K562 (cell line): Measurements from ENCODE around the gene LRRTM1. TPM values are rescaled to one million over a fixed set of nuclear protein-coding genes. Genes with fewer than 3 reads are reported as not detected.

Experiments
- BRD9 ChIP-seq: fragments of 450-650 bp; IDR thresholded peaks from 2 replicates; pipeline ENCODE4 v1.6.1; 2018; ENCODE audit warnings: low read depth; ENCODE audit not compliant: partially characterized antibody
- CBX8 ChIP-seq: fragments of 200-600 bp; sonication (generic); IDR thresholded peaks from 2 replicates; pipeline ENCODE4 v1.6.1; 2012; ENCODE audit warnings: borderline replicate concordance, mixed run types, low read depth, mild to moderate bottlenecking, moderate library complexity, mixed read lengths, low read length, control low read depth, inconsistent platforms; ENCODE audit not compliant: poor library complexity, severe bottlenecking; ENCODE audit errors: extremely low read depth
- CCAR2 ChIP-seq: fragments of 200-400 bp; formaldehyde crosslinking; IDR thresholded peaks from 2 replicates; pipeline ENCODE4 v1.6.1; 2017; ENCODE audit warnings: mild to moderate bottlenecking, low read depth, low read length
- KLF10 ChIP-seq: fragments of 250-450 bp; sonication (Bioruptor Pico); IDR thresholded peaks from 2 replicates; pipeline ENCODE4 v1.6.1; 2021; ENCODE audit warnings: matching md5 sums
- MAFF ChIP-seq: IDR thresholded peaks from 2 replicates; pipeline ENCODE4 v1.6.1; 2012; ENCODE audit warnings: low read length, improper control_type of control experiment
- MBD2 ChIP-seq: sonication (generic); IDR thresholded peaks from 2 replicates; pipeline ENCODE4 v1.6.1; 2016; ENCODE audit warnings: low read depth, borderline replicate concordance
- MCM2 ChIP-seq: fragments of 450-650 bp; IDR thresholded peaks from 2 replicates; pipeline ENCODE4 v1.6.1; 2017; ENCODE audit warnings: low read depth, mild to moderate bottlenecking
- MCM3 ChIP-seq: fragments of 450-650 bp; IDR thresholded peaks from 2 replicates; pipeline ENCODE4 v1.6.1; 2016
- MYBL2 ChIP-seq, 2 experiments: fragments of 450-650 bp in 1 of 2; sonication (generic) in 1 of 2; formaldehyde crosslinking in 1 of 2; IDR thresholded peaks; 2 replicates each; pipeline versions ENCODE4 v1.6.1 to v1.8.1; 2017 to 2022; ENCODE audit warnings: borderline replicate concordance in 1 of 2, inconsistent platforms in 1 of 2, low read depth in 1 of 2, mild to moderate bottlenecking in 1 of 2, missing genetic modification reagents in 1 of 2, moderate library complexity in 1 of 2
- NCOA1 ChIP-seq: fragments of 450-650 bp; IDR thresholded peaks from 2 replicates; pipeline ENCODE4 v1.6.1; 2016; ENCODE audit warnings: low read depth
- NFYB ChIP-seq: IDR thresholded peaks from 2 replicates; pipeline ENCODE4 v1.6.1; 2011; ENCODE audit warnings: mild to moderate bottlenecking, moderate library complexity; ENCODE audit not compliant: insufficient read length; ENCODE audit errors: extremely low read depth
- RUNX1 ChIP-seq: sonication (generic); IDR thresholded peaks from 2 replicates; pipeline ENCODE4 v1.6.1; 2016; ENCODE audit warnings: antibody characterized with exemption, low read depth
- SREBF2 ChIP-seq: sonication (generic); formaldehyde crosslinking; IDR thresholded peaks from 2 replicates; pipeline ENCODE4 v1.4.0; 2020; ENCODE audit warnings: mild to moderate bottlenecking, missing genetic modification reagents
- TAF9B ChIP-seq: fragments of 450-650 bp; IDR thresholded peaks from 2 replicates; pipeline ENCODE4 v1.6.1; 2018; ENCODE audit warnings: mild to moderate bottlenecking; ENCODE audit not compliant: partially characterized antibody
- TCF7 ChIP-seq: sonication (generic); IDR thresholded peaks from 2 replicates; pipeline ENCODE4 v1.6.1; 2016; ENCODE audit warnings: antibody characterized with exemption, borderline replicate concordance
- TCF7L2 ChIP-seq: fragments of 150-350 bp; IDR thresholded peaks from 2 replicates; pipeline ENCODE4 v1.6.1; 2016; ENCODE audit warnings: low read depth, mild to moderate bottlenecking, low read length, moderate library complexity
- ZBED1 ChIP-seq: IDR thresholded peaks from 2 replicates; pipeline ENCODE4 v1.6.1; 2014
- polyA plus RNA-seq, 8 experiments: library from polyadenylated mRNA; depleted of rRNA in 4 of 8; stranded (reverse) in 5 of 8; unstranded in 3 of 8; fragments of >200 nt; fragmentation: Nextera tagmentation in 2 of 8; fragmentation: Illumina TruSeq in 1 of 8; extraction: Ambion mirVana in 2 of 8; extraction: Trizol in 1 of 8; gene quantifications; 2 replicates each; pipeline versions ENCODE4 v1.2.1 to v1.2.3, GENCODE V29; 2011 to 2014; ENCODE audit warnings: inconsistent platforms in 1 of 8, missing spikeins in 1 of 8
- total RNA-seq, 7 experiments: library from RNA; depleted of rRNA in 6 of 7; stranded (reverse); fragments of >200 nt in 6 of 7; fragmentation: Illumina TruSeq in 2 of 7; extraction: Trizol in 2 of 7; gene quantifications; 2 replicates each; pipeline versions ENCODE4 v1.2.1 to v1.2.3, GENCODE V29; 2011 to 2021; ENCODE audit warnings: low replicate concordance in 1 of 7
- TF ChIP-seq, protein P1 (sequence below): fragments of 250-450 bp; sonication (Bioruptor Pico); IDR thresholded peaks from 2 replicates; pipeline ENCODE4 v1.4.0; 2020
- TF ChIP-seq, protein P2 (sequence below): IDR thresholded peaks from 3 replicates; pipeline ENCODE4 v1.6.1; 2011; ENCODE audit warnings: borderline replicate concordance, mild to moderate bottlenecking, moderate library complexity; ENCODE audit not compliant: insufficient read length; ENCODE audit errors: extremely low read depth
- TF ChIP-seq, protein P3 (sequence below): fragments of 450-650 bp; formaldehyde crosslinking; IDR thresholded peaks from 2 replicates; pipeline ENCODE4 v1.4.0; 2020; ENCODE audit warnings: mild to moderate bottlenecking

The LRRTM1 gene
- total and polyA plus RNA-seq, 9 of the 15 experiments (the other 6 are each of a cell fraction or from before 2014, with no cell fraction given) = 0.07 to 0.33 (median 0.11) TPM; not detected in 6

GRCh38 chr2:80312282-80312839, 7.8 kb upstream of the LRRTM1 start (continued):
- TF ChIP-seq MYBL2 (IDR thresholded peaks at IDR 0.05; ENCODE audit: low read depth) (no peak; the same call in 1 of the 2 replicates), MYBL2 (CRISPR knock-in tag; IDR thresholded peaks at IDR 0.05; ENCODE audit: borderline replicate concordance) (no peak), MBD2 (no peak), TCF7L2 (no peak), CBX8 (no peak), MCM2 (no peak), MAFF (no peak), BRD9 (no peak), ZBED1 (no peak), TAF9B (peak; percentile 49), KLF10 (CRISPR knock-in tag) (no peak), MCM3 (no peak), SREBF2 (no peak), CCAR2 (no peak), RUNX1 (no peak), NFYB (no peak), TCF7 (no peak), NCOA1 (peak; percentile 78; the same call in 1 of the 2 replicates)
- TF ChIP-seq, protein P1, sequence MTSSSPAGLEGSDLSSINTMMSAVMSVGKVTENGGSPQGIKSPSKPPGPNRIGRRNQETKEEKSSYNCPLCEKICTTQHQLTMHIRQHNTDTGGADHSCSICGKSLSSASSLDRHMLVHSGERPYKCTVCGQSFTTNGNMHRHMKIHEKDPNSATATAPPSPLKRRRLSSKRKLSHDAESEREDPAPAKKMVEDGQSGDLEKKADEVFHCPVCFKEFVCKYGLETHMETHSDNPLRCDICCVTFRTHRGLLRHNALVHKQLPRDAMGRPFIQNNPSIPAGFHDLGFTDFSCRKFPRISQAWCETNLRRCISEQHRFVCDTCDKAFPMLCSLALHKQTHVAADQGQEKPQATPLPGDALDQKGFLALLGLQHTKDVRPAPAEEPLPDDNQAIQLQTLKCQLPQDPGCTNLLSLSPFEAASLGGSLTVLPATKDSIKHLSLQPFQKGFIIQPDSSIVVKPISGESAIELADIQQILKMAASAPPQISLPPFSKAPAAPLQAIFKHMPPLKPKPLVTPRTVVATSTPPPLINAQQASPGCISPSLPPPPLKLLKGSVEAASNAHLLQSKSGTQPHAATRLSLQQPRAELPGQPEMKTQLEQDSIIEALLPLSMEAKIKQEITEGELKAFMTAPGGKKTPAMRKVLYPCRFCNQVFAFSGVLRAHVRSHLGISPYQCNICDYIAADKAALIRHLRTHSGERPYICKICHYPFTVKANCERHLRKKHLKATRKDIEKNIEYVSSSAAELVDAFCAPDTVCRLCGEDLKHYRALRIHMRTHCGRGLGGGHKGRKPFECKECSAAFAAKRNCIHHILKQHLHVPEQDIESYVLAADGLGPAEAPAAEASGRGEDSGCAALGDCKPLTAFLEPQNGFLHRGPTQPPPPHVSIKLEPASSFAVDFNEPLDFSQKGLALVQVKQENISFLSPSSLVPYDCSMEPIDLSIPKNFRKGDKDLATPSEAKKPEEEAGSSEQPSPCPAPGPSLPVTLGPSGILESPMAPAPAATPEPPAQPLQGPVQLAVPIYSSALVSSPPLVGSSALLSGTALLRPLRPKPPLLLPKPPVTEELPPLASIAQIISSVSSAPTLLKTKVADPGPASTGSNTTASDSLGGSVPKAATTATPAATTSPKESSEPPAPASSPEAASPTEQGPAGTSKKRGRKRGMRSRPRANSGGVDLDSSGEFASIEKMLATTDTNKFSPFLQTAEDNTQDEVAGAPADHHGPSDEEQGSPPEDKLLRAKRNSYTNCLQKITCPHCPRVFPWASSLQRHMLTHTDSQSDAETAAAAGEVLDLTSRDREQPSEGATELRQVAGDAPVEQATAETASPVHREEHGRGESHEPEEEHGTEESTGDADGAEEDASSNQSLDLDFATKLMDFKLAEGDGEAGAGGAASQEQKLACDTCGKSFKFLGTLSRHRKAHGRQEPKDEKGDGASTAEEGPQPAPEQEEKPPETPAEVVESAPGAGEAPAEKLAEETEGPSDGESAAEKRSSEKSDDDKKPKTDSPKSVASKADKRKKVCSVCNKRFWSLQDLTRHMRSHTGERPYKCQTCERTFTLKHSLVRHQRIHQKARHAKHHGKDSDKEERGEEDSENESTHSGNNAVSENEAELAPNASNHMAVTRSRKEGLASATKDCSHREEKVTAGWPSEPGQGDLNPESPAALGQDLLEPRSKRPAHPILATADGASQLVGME = no peak
- TF ChIP-seq, protein P2, sequence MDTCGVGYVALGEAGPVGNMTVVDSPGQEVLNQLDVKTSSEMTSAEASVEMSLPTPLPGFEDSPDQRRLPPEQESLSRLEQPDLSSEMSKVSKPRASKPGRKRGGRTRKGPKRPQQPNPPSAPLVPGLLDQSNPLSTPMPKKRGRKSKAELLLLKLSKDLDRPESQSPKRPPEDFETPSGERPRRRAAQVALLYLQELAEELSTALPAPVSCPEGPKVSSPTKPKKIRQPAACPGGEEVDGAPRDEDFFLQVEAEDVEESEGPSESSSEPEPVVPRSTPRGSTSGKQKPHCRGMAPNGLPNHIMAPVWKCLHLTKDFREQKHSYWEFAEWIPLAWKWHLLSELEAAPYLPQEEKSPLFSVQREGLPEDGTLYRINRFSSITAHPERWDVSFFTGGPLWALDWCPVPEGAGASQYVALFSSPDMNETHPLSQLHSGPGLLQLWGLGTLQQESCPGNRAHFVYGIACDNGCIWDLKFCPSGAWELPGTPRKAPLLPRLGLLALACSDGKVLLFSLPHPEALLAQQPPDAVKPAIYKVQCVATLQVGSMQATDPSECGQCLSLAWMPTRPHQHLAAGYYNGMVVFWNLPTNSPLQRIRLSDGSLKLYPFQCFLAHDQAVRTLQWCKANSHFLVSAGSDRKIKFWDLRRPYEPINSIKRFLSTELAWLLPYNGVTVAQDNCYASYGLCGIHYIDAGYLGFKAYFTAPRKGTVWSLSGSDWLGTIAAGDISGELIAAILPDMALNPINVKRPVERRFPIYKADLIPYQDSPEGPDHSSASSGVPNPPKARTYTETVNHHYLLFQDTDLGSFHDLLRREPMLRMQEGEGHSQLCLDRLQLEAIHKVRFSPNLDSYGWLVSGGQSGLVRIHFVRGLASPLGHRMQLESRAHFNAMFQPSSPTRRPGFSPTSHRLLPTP = no peak
- TF ChIP-seq, protein P3, sequence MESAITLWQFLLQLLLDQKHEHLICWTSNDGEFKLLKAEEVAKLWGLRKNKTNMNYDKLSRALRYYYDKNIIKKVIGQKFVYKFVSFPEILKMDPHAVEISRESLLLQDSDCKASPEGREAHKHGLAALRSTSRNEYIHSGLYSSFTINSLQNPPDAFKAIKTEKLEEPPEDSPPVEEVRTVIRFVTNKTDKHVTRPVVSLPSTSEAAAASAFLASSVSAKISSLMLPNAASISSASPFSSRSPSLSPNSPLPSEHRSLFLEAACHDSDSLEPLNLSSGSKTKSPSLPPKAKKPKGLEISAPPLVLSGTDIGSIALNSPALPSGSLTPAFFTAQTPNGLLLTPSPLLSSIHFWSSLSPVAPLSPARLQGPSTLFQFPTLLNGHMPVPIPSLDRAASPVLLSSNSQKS (CRISPR knock-in tag) = no peak
